GM23338 (cell line): ENCODE measurements around the gene GPR32. TPM values are rescaled to one million over a fixed set of nuclear protein-coding genes. Genes with fewer than 3 reads are reported as not detected.

ENCODE experiments used
- ATAC-seq: fragments of 200-7000 bp; cut with Tn5 transposase; 3 replicates; pipeline ENCODE4 v1.9.1; 2020
- DNase-seq: peaks from one replicate; pipeline ENCODE4 v3.0.0-alpha.2; 2015; ENCODE audit warnings: low spot score
- H2AFZ ChIP-seq: fragments of 200-600 bp; sonication (generic); 2 replicates; pipeline ENCODE4 v1.8.0; 2016; ENCODE audit warnings: antibody characterized with exemption, mild to moderate bottlenecking, moderate library complexity
- H3F3A ChIP-seq: fragments of 200-600 bp; sonication (generic); replicated peaks from 2 replicates; pipeline ENCODE4 v1.8.0; 2017; ENCODE audit warnings: antibody characterized with exemption, mixed run types, low read depth
- H3K27ac ChIP-seq: fragments of 200-600 bp; sonication (generic); 2 replicates; pipeline ENCODE4 v1.6.1; 2016; ENCODE audit warnings: low read depth
- H3K27me3 ChIP-seq: fragments of 200-600 bp; sonication (generic); 2 replicates; pipeline ENCODE4 v1.8.0; 2016; ENCODE audit warnings: mild to moderate bottlenecking, mixed run types, moderate library complexity; ENCODE audit not compliant: insufficient read depth
- H3K36me3 ChIP-seq: fragments of 200-600 bp; sonication (generic); 2 replicates; pipeline ENCODE4 v1.8.0; 2016; ENCODE audit warnings: mild to moderate bottlenecking; ENCODE audit not compliant: insufficient read depth
- H3K4me1 ChIP-seq: fragments of 200-600 bp; sonication (generic); 2 replicates; pipeline ENCODE4 v1.8.0; 2016; ENCODE audit warnings: mild to moderate bottlenecking, moderate library complexity; ENCODE audit not compliant: insufficient read depth
- H3K4me2 ChIP-seq: fragments of 200-600 bp; sonication (generic); 2 replicates; pipeline ENCODE4 v1.7.1; 2017; ENCODE audit warnings: mixed run types
- H3K4me3 ChIP-seq: fragments of 200-600 bp; sonication (generic); 2 replicates; pipeline ENCODE4 v1.6.1; 2016; ENCODE audit warnings: mixed run types
- H3K79me2 ChIP-seq: fragments of 200-600 bp; sonication (generic); replicated peaks from 2 replicates; pipeline ENCODE4 v1.8.0; 2017; ENCODE audit warnings: mild to moderate bottlenecking; ENCODE audit not compliant: insufficient read depth
- H3K9me2 ChIP-seq: fragments of 200-600 bp; sonication (generic); 2 replicates; pipeline ENCODE4 v1.8.0; 2017; ENCODE audit not compliant: insufficient read depth
- H4K20me1 ChIP-seq: fragments of 200-600 bp; sonication (generic); replicated peaks from 2 replicates; pipeline ENCODE4 v1.8.0; 2017; ENCODE audit warnings: mild to moderate bottlenecking; ENCODE audit not compliant: insufficient read depth
- H3K27ac Mint-ChIP-seq: 2 replicates; pipeline ENCODE4 v1.8.0; 2020; ENCODE audit warnings: inconsistent platforms, mild to moderate bottlenecking, moderate library complexity, mixed read lengths
- H3K27me3 Mint-ChIP-seq: 3 replicates; pipeline ENCODE4 v1.8.0; 2022; ENCODE audit warnings: low read depth, mild to moderate bottlenecking, moderate library complexity, mixed read lengths, inconsistent platforms; ENCODE audit not compliant: insufficient read depth, poor library complexity
- H3K36me3 Mint-ChIP-seq: 3 replicates; pipeline ENCODE4 v1.8.0; 2021; ENCODE audit warnings: low read depth, mild to moderate bottlenecking, inconsistent platforms, moderate library complexity, mixed read lengths
- H3K4me1 Mint-ChIP-seq: 3 replicates; pipeline ENCODE4 v1.8.0; 2020; ENCODE audit warnings: mild to moderate bottlenecking, inconsistent platforms, mixed read lengths
- H3K4me3 Mint-ChIP-seq: 3 replicates; pipeline ENCODE4 v1.8.0; 2021; ENCODE audit warnings: moderate library complexity, mild to moderate bottlenecking, inconsistent platforms, mixed read lengths
- H3K9me3 Mint-ChIP-seq: 3 replicates; pipeline ENCODE4 v1.8.0; 2020; ENCODE audit warnings: moderate library complexity, mild to moderate bottlenecking, inconsistent platforms, mixed read lengths
- CREB1 ChIP-seq: fragments of 250-450 bp; sonication (Bioruptor Pico); IDR thresholded peaks from 2 replicates; pipeline ENCODE4 v1.5.0; 2020; ENCODE audit warnings: low read depth, mild to moderate bottlenecking, moderate library complexity
- EZH2 ChIP-seq: fragments of 200-600 bp; sonication (generic); IDR thresholded peaks from one replicate; pipeline ENCODE4 v1.8.0; 2017; ENCODE audit warnings: antibody characterized with exemption, mild to moderate bottlenecking, low read depth; ENCODE audit not compliant: unreplicated experiment
- JUNB ChIP-seq: IDR thresholded peaks from one replicate; pipeline ENCODE4 v1.6.1; 2016; ENCODE audit warnings: antibody characterized with exemption; ENCODE audit not compliant: unreplicated experiment
- NANOG ChIP-seq: IDR thresholded peaks from 2 replicates; pipeline ENCODE4 v1.6.1; 2016; ENCODE audit warnings: antibody characterized with exemption, borderline replicate concordance
- ZNF114 ChIP-seq: fragments of 250-450 bp; sonication (Bioruptor Pico); IDR thresholded peaks from 2 replicates; pipeline ENCODE4 v1.5.0; 2020; ENCODE audit warnings: mild to moderate bottlenecking, moderate library complexity
- ZNF331 ChIP-seq: fragments of 250-450 bp; sonication (Bioruptor Pico); IDR thresholded peaks from 2 replicates; pipeline ENCODE4 v1.5.0; 2020; ENCODE audit warnings: low read depth, mild to moderate bottlenecking, moderate library complexity
- polyA plus RNA-seq: library from polyadenylated mRNA; unstranded; fragments of >200 nt; fragmentation: Nextera tagmentation; extraction: Ambion mirVana; gene quantifications from 2 replicates; pipeline ENCODE4 v1.2.1, GENCODE V29; 2016
- total RNA-seq: library from RNA; depleted of rRNA; stranded (reverse); fragments of >200 nt; shearing (Covaris generic); gene quantifications from 2 replicates; pipeline ENCODE4 v1.2.3, GENCODE V29; 2014
- TF ChIP-seq, protein P1 (sequence below): IDR thresholded peaks from one replicate; pipeline ENCODE4 v1.6.1; 2018; ENCODE audit warnings: antibody characterized with exemption; ENCODE audit not compliant: unreplicated experiment
- TF ChIP-seq, protein P2 (sequence below): fragments of 250-450 bp; sonication (Bioruptor Pico); IDR thresholded peaks from 2 replicates; pipeline ENCODE4 v1.5.0; 2020; ENCODE audit warnings: mild to moderate bottlenecking, moderate library complexity
- TF ChIP-seq, protein P3 (sequence below), 2 experiments: fragments of 200-600 bp in 1 of 2; sonication (generic) in 1 of 2; conservative IDR thresholded peaks; 2 replicates each; pipeline versions ENCODE4 v1.5.1 to v1.6.1; 2016 to 2017; ENCODE audit warnings: antibody characterized with exemption in 2 of 2, low read depth in 2 of 2, mild to moderate bottlenecking in 2 of 2, moderate library complexity in 1 of 2

Gene GPR32
- total and polyA plus RNA-seq, 2 experiments from 2014 or later: not detected

DNA sequence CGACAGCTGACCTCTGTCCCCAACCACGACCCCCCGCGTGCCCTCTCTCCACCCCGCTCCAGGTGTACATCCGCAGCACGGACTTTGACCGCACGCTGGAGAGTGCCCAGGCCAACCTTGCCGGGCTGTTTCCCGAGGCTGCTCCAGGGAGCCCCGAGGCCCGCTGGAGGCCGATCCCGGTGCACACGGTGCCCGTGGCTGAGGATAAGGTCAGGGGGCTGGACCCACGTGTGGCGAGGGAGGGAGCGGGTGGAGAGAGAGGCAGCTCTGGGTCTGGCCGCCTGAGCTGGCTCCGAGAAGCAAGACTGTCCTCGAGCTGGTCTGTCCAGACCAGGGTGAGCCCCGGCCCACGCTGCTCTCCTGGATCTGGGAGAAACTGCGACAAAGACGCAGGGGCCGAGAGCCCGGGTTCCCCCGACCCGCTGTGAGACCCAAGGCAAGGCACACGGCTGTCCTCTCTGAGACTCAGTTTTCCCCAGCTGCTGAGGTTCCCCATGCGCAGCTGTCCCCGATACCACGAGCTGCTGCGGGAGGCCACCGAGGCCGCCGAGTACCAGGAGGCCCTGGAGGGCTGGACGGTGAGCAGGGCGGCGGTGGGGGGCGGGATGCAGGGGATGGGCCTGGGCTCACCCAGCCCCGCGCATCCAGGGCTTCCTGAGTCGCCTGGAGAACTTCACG, 21.5 kb downstream of the GPR32 start (continued):
- TF ChIP-seq, protein P1, sequence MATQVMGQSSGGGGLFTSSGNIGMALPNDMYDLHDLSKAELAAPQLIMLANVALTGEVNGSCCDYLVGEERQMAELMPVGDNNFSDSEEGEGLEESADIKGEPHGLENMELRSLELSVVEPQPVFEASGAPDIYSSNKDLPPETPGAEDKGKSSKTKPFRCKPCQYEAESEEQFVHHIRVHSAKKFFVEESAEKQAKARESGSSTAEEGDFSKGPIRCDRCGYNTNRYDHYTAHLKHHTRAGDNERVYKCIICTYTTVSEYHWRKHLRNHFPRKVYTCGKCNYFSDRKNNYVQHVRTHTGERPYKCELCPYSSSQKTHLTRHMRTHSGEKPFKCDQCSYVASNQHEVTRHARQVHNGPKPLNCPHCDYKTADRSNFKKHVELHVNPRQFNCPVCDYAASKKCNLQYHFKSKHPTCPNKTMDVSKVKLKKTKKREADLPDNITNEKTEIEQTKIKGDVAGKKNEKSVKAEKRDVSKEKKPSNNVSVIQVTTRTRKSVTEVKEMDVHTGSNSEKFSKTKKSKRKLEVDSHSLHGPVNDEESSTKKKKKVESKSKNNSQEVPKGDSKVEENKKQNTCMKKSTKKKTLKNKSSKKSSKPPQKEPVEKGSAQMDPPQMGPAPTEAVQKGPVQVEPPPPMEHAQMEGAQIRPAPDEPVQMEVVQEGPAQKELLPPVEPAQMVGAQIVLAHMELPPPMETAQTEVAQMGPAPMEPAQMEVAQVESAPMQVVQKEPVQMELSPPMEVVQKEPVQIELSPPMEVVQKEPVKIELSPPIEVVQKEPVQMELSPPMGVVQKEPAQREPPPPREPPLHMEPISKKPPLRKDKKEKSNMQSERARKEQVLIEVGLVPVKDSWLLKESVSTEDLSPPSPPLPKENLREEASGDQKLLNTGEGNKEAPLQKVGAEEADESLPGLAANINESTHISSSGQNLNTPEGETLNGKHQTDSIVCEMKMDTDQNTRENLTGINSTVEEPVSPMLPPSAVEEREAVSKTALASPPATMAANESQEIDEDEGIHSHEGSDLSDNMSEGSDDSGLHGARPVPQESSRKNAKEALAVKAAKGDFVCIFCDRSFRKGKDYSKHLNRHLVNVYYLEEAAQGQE: no peak
- no peak for TF ChIP-seq ZNF114

DNA sequence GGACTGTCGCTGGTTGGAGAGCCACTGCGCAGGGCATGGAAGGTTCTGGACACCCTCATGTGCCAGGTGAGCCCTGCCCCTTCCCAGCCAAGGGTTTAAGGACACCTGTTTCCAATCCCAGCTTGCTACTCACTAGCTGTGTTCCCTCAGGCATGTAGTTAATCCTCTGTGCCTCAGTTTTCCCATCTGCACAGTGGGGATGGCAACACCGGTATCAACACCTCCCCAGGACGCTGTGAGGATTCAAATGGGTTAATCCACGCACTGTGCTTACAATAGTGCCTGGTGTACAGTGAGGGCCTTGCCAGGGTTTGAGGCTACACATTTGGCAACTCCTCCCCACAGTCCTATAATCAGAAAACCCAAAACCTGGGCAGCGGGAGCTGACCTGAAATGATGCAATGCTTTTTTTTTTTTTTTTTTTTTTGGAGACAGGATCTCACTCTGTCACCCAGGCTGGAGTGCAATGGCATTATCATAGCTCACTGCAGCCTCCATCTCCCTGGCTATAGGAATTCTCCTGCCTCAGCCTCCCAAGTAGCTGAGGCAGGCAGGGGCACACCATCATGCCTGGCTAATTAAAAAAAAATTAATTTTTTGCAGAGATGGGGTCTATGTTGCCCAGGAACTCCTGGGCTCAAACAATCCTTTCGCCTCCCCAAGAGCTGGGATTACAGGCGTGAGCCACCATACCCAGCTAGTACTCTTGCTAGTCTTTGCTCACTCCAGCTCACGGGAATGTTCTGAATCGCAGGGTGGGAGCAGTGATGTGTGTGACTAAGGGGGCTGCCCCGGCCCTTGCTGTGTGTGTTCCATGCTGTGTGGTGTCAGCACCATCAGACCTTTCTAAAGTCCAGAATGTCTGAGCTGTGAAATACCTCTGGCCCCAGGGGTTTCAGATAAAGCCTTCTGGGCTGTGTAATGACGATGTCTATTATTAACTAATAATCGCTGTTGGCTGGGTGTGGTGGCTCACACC, 22.3 kb downstream of the GPR32 start:
- no peak overlapping the region for H3K27ac ChIP-seq
- H4K20me1 ChIP-seq: peaks cover 22% of the 10 kb centered on the region
- Mint-ChIP-seq H3K27ac (no peak overlapping the region), H3K9me3 (peaks cover 12% of the 10 kb centered on the region), H3K36me3 (peaks cover 17% of the 10 kb centered on the region), H3K4me1 (peaks cover 6% of the 10 kb centered on the region; the same call in 2 of the 3 replicates), H3K27me3 (peaks cover 38% of the 10 kb centered on the region), H3K4me3 (no peak overlapping the region)
- H3K4me1 ChIP-seq: peaks cover 9% of the 10 kb centered on the region
- no peaks in the 10 kb centered on the region for H3K79me2 ChIP-seq
- peaks cover 4% of the 10 kb centered on the region; the same call in 1 of the 2 replicates for H3K36me3 ChIP-seq
- H3K9me2 ChIP-seq: no peaks in the 10 kb centered on the region
- DNase-seq: no peak
- ATAC-seq: no peak
- no peak overlapping the region for H3K4me3 ChIP-seq
- H3K27me3 ChIP-seq: no peaks in the 10 kb centered on the region
- peaks cover 26% of the 10 kb centered on the region for H3F3A ChIP-seq
- H3K4me2 ChIP-seq: no peak overlapping the region
- H2AFZ ChIP-seq: no peak overlapping the region
- TF ChIP-seq, protein P2, sequence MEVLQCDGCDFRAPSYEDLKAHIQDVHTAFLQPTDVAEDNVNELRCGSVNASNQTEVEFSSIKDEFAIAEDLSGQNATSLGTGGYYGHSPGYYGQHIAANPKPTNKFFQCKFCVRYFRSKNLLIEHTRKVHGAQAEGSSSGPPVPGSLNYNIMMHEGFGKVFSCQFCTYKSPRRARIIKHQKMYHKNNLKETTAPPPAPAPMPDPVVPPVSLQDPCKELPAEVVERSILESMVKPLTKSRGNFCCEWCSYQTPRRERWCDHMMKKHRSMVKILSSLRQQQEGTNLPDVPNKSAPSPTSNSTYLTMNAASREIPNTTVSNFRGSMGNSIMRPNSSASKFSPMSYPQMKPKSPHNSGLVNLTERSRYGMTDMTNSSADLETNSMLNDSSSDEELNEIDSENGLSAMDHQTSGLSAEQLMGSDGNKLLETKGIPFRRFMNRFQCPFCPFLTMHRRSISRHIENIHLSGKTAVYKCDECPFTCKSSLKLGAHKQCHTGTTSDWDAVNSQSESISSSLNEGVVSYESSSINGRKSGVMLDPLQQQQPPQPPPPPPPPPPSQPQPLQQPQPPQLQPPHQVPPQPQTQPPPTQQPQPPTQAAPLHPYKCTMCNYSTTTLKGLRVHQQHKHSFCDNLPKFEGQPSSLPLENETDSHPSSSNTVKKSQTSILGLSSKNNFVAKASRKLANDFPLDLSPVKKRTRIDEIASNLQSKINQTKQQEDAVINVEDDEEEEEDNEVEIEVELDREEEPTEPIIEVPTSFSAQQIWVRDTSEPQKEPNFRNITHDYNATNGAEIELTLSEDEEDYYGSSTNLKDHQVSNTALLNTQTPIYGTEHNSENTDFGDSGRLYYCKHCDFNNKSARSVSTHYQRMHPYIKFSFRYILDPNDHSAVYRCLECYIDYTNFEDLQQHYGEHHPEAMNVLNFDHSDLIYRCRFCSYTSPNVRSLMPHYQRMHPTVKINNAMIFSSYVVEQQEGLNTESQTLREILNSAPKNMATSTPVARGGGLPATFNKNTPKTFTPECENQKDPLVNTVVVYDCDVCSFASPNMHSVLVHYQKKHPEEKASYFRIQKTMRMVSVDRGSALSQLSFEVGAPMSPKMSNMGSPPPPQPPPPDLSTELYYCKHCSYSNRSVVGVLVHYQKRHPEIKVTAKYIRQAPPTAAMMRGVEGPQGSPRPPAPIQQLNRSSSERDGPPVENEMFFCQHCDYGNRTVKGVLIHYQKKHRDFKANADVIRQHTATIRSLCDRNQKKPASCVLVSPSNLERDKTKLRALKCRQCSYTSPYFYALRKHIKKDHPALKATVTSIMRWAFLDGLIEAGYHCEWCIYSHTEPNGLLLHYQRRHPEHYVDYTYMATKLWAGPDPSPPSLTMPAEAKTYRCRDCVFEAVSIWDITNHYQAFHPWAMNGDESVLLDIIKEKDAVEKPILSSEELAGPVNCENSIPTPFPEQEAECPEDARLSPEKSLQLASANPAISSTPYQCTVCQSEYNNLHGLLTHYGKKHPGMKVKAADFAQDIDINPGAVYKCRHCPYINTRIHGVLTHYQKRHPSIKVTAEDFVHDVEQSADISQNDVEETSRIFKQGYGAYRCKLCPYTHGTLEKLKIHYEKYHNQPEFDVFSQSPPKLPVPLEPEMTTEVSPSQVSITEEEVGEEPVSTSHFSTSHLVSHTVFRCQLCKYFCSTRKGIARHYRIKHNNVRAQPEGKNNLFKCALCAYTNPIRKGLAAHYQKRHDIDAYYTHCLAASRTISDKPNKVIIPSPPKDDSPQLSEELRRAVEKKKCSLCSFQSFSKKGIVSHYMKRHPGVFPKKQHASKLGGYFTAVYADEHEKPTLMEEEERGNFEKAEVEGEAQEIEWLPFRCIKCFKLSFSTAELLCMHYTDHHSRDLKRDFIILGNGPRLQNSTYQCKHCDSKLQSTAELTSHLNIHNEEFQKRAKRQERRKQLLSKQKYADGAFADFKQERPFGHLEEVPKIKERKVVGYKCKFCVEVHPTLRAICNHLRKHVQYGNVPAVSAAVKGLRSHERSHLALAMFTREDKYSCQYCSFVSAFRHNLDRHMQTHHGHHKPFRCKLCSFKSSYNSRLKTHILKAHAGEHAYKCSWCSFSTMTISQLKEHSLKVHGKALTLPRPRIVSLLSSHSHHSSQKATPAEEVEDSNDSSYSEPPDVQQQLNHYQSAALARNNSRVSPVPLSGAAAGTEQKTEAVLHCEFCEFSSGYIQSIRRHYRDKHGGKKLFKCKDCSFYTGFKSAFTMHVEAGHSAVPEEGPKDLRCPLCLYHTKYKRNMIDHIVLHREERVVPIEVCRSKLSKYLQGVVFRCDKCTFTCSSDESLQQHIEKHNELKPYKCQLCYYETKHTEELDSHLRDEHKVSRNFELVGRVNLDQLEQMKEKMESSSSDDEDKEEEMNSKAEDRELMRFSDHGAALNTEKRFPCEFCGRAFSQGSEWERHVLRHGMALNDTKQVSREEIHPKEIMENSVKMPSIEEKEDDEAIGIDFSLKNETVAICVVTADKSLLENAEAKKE (CRISPR knock-in tag): no peak
- TF ChIP-seq CREB1 (CRISPR knock-in tag) (no peak), NANOG (no peak), ZNF331 (no peak), EZH2 (no peak), JUNB (no peak)
- TF ChIP-seq, protein P3, sequence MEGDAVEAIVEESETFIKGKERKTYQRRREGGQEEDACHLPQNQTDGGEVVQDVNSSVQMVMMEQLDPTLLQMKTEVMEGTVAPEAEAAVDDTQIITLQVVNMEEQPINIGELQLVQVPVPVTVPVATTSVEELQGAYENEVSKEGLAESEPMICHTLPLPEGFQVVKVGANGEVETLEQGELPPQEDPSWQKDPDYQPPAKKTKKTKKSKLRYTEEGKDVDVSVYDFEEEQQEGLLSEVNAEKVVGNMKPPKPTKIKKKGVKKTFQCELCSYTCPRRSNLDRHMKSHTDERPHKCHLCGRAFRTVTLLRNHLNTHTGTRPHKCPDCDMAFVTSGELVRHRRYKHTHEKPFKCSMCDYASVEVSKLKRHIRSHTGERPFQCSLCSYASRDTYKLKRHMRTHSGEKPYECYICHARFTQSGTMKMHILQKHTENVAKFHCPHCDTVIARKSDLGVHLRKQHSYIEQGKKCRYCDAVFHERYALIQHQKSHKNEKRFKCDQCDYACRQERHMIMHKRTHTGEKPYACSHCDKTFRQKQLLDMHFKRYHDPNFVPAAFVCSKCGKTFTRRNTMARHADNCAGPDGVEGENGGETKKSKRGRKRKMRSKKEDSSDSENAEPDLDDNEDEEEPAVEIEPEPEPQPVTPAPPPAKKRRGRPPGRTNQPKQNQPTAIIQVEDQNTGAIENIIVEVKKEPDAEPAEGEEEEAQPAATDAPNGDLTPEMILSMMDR (conservative IDR thresholded peaks at IDR 0.05; ENCODE audit: low read depth in 2 of 2): no peak
